ENCODE data around the gene MAPK14. TPM values are rescaled to one million over a fixed set of nuclear protein-coding genes. Genes with fewer than 3 reads are reported as not detected.

The MAPK14 gene
- polyA plus RNA-seq, 2 of the 4 experiments (the other 2 are of a cell fraction): 19.4 to 36.7 TPM

DNA sequence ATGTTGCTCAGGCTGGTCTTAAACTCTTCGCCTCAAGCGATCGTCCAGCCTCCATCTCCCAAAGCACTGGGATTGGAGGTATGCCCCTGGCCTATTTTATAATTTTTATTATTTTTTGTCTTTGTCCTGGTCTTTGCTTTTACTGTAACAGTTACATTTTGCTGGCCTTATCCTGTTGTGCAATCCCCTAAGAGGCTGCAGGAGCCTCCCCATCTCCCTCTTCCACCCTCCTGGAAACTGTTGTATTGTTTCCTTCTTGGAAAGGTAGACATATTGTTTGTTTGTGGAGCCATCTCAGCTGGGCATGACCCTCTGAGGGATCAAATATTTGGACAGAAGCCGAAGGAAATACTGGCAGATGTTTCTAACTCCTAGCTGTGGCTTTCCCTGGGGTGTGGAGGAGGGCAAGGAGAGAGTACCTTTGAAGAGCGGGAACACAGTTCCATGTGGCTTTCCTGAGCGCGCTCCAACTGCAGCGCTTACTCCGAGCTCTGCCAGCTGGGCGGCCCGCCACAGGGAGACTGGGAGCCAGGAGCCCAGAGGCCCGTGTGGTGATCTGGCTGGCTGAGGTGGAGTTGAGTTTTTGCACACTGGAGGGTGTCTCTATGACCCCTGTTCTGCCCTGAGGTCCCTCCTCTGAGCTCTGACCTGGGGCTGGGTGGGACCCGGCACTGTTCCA is 107.6 kb downstream of the MAPK14 start:
- ATAC-seq (no peak), FAIRE-seq (no peak), DNase-seq (ENCODE audit: low read depth in 1 of 2, low spot score in 1 of 2) (no peak)
- ChIA-PET POLR2A (no interaction called here), CTCF (interaction anchor here (1.3 kb wide), 1 partner anchor 40 kb away, joined by 3 read pairs; no protein-coding TSS in a partner anchor)
- TF ChIP-seq CBX8 (IDR thresholded peaks at IDR 0.05) (no peak), NR3C1 (IDR thresholded peaks at IDR 0.05) (no peak), CHD4 (IDR thresholded peaks at IDR 0.05; ENCODE audit: borderline replicate concordance) (no peak), MAFK (IDR thresholded peaks at IDR 0.05; ENCODE audit: partially characterized antibody) (no peak)
- TF ChIP-seq, protein P1, sequence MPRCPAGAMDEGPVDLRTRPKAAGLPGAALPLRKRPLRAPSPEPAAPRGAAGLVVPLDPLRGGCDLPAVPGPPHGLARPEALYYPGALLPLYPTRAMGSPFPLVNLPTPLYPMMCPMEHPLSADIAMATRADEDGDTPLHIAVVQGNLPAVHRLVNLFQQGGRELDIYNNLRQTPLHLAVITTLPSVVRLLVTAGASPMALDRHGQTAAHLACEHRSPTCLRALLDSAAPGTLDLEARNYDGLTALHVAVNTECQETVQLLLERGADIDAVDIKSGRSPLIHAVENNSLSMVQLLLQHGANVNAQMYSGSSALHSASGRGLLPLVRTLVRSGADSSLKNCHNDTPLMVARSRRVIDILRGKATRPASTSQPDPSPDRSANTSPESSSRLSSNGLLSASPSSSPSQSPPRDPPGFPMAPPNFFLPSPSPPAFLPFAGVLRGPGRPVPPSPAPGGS (IDR thresholded peaks at IDR 0.05): no peak
- no peak overlapping the region for H3K4me2 ChIP-seq
- peaks cover 5% of the 10 kb centered on the region; the same call in 1 of the 3 replicates for H3K4me1 ChIP-seq
- H3K9me3 ChIP-seq: no peaks in the 10 kb centered on the region
- H3K27ac ChIP-seq: no peak overlapping the region
- H3K4me3 ChIP-seq: no peak overlapping the region
- WGBS (ENCODE audit: missing lambda C conversion rate): 88% methylated on average over 11 of the region's 13 CpGs

DNA sequence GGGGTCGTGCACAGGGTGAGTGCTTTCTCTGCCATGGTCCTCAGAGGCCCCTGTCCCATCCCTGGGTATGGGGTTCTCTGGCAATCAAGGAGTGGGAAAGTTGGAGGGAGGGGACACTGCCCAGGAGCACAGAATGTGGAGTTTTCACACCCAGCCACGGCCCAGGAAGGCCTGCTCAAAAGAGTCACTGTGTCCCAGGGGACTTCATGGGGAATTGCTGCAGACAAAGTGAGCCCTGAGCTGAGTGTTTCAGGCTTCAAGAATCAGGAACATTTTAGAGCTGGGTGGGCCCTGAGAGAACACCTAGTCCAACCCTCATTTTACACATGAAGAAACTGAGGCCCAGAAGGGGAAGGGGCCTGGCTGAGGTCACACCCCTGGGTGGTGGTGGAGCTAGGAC is 108.4 kb downstream of the MAPK14 start:
- no peak for DNase-seq (ENCODE audit: low read depth in 1 of 2, low spot score in 1 of 2)
- Histone ChIP-seq H3K4me1 (peaks cover 5% of the 10 kb centered on the region; the same call in 1 of the 3 replicates), H3K9me3 (no peaks in the 10 kb centered on the region), H3K27ac (no peak overlapping the region), H3K4me3 (no peak overlapping the region), H3K4me2 (no peak overlapping the region)
- no peak for TF ChIP-seq EHF (CRISPR knock-in tag; IDR thresholded peaks at IDR 0.05)
- TF ChIP-seq RCOR1 (IDR thresholded peaks at IDR 0.05; ENCODE audit: low read depth, low read length): no peak
- 50% methylated on average over 1 of the region's 2 CpGs for WGBS (ENCODE audit: missing lambda C conversion rate)
- no peak for ATAC-seq
- POLR2A ChIA-PET: no interaction called here
- no peak for FAIRE-seq
- CTCF ChIA-PET: interaction anchor here (0.8 to 1.3 kb wide), 3 partner anchors 11 to 205 kb away, joined by 3 read pairs; no protein-coding TSS in a partner anchor

DNA sequence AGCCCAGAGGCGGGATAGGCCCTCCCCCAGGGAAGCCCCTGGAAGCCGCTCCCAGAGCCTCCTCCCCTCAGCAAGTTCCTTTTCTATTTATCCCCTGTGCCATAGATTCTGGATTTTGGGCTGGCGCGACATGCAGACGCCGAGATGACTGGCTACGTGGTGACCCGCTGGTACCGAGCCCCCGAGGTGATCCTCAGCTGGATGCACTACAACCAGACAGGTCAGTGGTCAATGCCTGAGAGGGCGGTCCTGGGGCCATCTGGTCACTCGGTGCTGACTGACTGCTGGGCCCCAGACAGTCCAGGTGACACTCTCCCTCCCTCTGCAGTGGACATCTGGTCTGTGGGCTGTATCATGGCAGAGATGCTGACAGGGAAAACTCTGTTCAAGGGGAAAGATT is 108.9 kb downstream of the MAPK14 start:
- no peak for DNase-seq (ENCODE audit: low read depth in 1 of 2, low spot score in 1 of 2)
- 77% methylated on average over 3 of the region's 12 CpGs for WGBS (ENCODE audit: missing lambda C conversion rate)
- H3K4me3 ChIP-seq: no peak overlapping the region
- no peaks in the 10 kb centered on the region for H3K9me3 ChIP-seq
- H3K4me1 ChIP-seq: peaks cover 5% of the 10 kb centered on the region; the same call in 1 of the 3 replicates
- no peak for FAIRE-seq
- CTCF ChIA-PET: interaction anchor here (0.8 to 1.3 kb wide), 3 partner anchors 12 to 205 kb away, joined by 3 read pairs; no protein-coding TSS in a partner anchor
- no peak overlapping the region for H3K27ac ChIP-seq
- TF ChIP-seq ZSCAN20 (CRISPR knock-in tag; IDR thresholded peaks at IDR 0.05): no peak
- no peak for TF ChIP-seq CHD2 (IDR thresholded peaks at IDR 0.05; ENCODE audit: low read length, partially characterized antibody)
- TF ChIP-seq, protein P2, sequence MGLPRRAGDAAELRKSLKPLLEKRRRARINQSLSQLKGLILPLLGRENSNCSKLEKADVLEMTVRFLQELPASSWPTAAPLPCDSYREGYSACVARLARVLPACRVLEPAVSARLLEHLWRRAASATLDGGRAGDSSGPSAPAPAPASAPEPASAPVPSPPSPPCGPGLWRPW (IDR thresholded peaks at IDR 0.05): no peak
- TF ChIP-seq CHD4 (IDR thresholded peaks at IDR 0.05; ENCODE audit: borderline replicate concordance): no peak
- no peak for TF ChIP-seq BHLHE40 (IDR thresholded peaks at IDR 0.05; ENCODE audit: low read depth, low read length)
- TF ChIP-seq, protein P3, sequence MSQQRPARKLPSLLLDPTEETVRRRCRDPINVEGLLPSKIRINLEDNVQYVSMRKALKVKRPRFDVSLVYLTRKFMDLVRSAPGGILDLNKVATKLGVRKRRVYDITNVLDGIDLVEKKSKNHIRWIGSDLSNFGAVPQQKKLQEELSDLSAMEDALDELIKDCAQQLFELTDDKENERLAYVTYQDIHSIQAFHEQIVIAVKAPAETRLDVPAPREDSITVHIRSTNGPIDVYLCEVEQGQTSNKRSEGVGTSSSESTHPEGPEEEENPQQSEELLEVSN (IDR thresholded peaks at IDR 0.05; ENCODE audit: borderline replicate concordance, low read depth): no peak
- TF ChIP-seq TFCP2L1 (CRISPR knock-in tag; IDR thresholded peaks at IDR 0.05): no peak
- no peak for TF ChIP-seq GATA3 (IDR thresholded peaks at IDR 0.05; ENCODE audit: borderline replicate concordance)
- TF ChIP-seq, protein P4, sequence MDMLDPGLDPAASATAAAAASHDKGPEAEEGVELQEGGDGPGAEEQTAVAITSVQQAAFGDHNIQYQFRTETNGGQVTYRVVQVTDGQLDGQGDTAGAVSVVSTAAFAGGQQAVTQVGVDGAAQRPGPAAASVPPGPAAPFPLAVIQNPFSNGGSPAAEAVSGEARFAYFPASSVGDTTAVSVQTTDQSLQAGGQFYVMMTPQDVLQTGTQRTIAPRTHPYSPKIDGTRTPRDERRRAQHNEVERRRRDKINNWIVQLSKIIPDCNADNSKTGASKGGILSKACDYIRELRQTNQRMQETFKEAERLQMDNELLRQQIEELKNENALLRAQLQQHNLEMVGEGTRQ (IDR thresholded peaks at IDR 0.05): no peak
- TF ChIP-seq SREBF2 (IDR thresholded peaks at IDR 0.05): no peak
- TF ChIP-seq HDAC2 (IDR thresholded peaks at IDR 0.05): no peak
- TF ChIP-seq POLR2A (IDR thresholded peaks at IDR 0.05; ENCODE audit: low read length): no peak
- no peak for TF ChIP-seq JUN (IDR thresholded peaks at IDR 0.05)
- TF ChIP-seq, protein P5, sequence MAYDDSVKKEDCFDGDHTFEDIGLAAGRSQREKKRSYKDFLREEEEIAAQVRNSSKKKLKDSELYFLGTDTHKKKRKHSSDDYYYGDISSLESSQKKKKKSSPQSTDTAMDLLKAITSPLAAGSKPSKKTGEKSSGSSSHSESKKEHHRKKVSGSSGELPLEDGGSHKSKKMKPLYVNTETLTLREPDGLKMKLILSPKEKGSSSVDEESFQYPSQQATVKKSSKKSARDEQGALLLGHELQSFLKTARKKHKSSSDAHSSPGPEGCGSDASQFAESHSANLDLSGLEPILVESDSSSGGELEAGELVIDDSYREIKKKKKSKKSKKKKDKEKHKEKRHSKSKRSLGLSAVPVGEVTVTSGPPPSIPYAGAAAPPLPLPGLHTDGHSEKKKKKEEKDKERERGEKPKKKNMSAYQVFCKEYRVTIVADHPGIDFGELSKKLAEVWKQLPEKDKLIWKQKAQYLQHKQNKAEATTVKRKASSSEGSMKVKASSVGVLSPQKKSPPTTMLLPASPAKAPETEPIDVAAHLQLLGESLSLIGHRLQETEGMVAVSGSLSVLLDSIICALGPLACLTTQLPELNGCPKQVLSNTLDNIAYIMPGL (CRISPR knock-in tag; IDR thresholded peaks at IDR 0.05; ENCODE audit: borderline replicate concordance): no peak
- TF ChIP-seq FOXS1 (CRISPR knock-in tag; IDR thresholded peaks at IDR 0.05): no peak
- no peak for TF ChIP-seq RCOR1 (IDR thresholded peaks at IDR 0.05; ENCODE audit: low read depth, low read length)
- no peak for ATAC-seq
- POLR2A ChIA-PET: no interaction called here
- no peak overlapping the region for H3K4me2 ChIP-seq
